OCI-LY7 (cell line): ENCODE data around the gene SPP1. TPM values are rescaled to one million over a fixed set of nuclear protein-coding genes. Genes with fewer than 3 reads are reported as not detected.
"Not testable (repeated sequence)": the region's sequence is repeated elsewhere in the genome, so short reads cannot be mapped to it uniquely, and the experiment has no call there.

Experiments used
- BruUV-seq: library from RNA; stranded (reverse); fragments of 400-500 nt; replicated peaks from 2 replicates; lab custom pipeline; 2021; lab: Mats Ljungman, UMichigan
- CTCF ChIA-PET: fragments of 300-600 bp; sonication (Branson Sonifier 250); formaldehyde crosslinking; loops from one replicate; lab custom pipeline; 2022; ENCODE audit warnings: antibody characterized with exemption; ENCODE audit not compliant: unreplicated experiment; lab: Charles Lee
- POLR2A ChIA-PET: fragments of 300-600 bp; sonication (Branson Sonifier 250); formaldehyde crosslinking; loops from one replicate; lab custom pipeline; 2022; ENCODE audit warnings: antibody characterized with exemption; lab: Charles Lee
- DNase-seq: peaks from one replicate; pipeline ENCODE4 v3.0.0-alpha.2; 2015; ENCODE audit warnings: low spot score
- H2AFZ ChIP-seq: fragments of 200-600 bp; sonication (generic), shearing (Covaris generic); 2 replicates; pipeline ENCODE4 v1.6.1; 2014; ENCODE audit warnings: mild to moderate bottlenecking, antibody characterized with exemption, low read length, moderate library complexity
- H3K27ac ChIP-seq: fragments of 200-600 bp; sonication (generic); 2 replicates; pipeline ENCODE4 v1.5.1; 2014; ENCODE audit warnings: mixed run types, low read depth, mild to moderate bottlenecking, moderate library complexity, low read length, inconsistent platforms; ENCODE audit not compliant: poor library complexity, severe bottlenecking
- H3K36me3 ChIP-seq: fragments of 200-600 bp; sonication (generic); 2 replicates; pipeline ENCODE4 v1.6.1; 2014; ENCODE audit warnings: mild to moderate bottlenecking, antibody characterized with exemption, low read length, moderate library complexity, mixed read lengths; ENCODE audit not compliant: insufficient read depth
- H3K4me1 ChIP-seq: fragments of 200-600 bp; sonication (generic); 2 replicates; pipeline ENCODE4 v1.5.1; 2014; ENCODE audit warnings: mild to moderate bottlenecking, low read length; ENCODE audit not compliant: insufficient read depth, poor library complexity, severe bottlenecking
- H3K4me2 ChIP-seq: fragments of 200-600 bp; sonication (generic); 2 replicates; pipeline ENCODE4 v1.6.1; 2014; ENCODE audit warnings: mild to moderate bottlenecking, low read length
- H3K4me3 ChIP-seq: fragments of 200-600 bp; sonication (generic); 2 replicates; pipeline ENCODE4 v1.5.1; 2014; ENCODE audit warnings: mild to moderate bottlenecking, low read depth, low read length; ENCODE audit not compliant: poor library complexity, severe bottlenecking
- H3K79me2 ChIP-seq: fragments of 200-600 bp; sonication (generic); 2 replicates; pipeline ENCODE4 v1.6.1; 2016; ENCODE audit warnings: low read depth, mild to moderate bottlenecking, low read length, moderate library complexity, mixed read lengths; ENCODE audit not compliant: insufficient read depth
- H3K9me2 ChIP-seq: fragments of 200-600 bp; sonication (generic); 2 replicates; pipeline ENCODE4 v1.6.1; 2016; ENCODE audit warnings: mild to moderate bottlenecking, low read length, mixed read lengths; ENCODE audit not compliant: insufficient read depth
- H3K9me3 ChIP-seq: fragments of 200-600 bp; sonication (generic); 2 replicates; pipeline ENCODE4 v1.6.1; 2014; ENCODE audit warnings: mild to moderate bottlenecking, mixed run types, low read length, mixed read lengths
- H4K20me1 ChIP-seq: fragments of 200-600 bp; sonication (generic); 2 replicates; pipeline ENCODE4 v1.6.1; 2014; ENCODE audit warnings: mild to moderate bottlenecking, antibody characterized with exemption, low read length, moderate library complexity, mixed read lengths; ENCODE audit not compliant: insufficient read depth
- CTCF ChIP-seq: fragments of 200-600 bp; sonication (generic); conservative IDR thresholded peaks from 2 replicates; pipeline ENCODE4 v1.5.1; 2014; ENCODE audit warnings: mild to moderate bottlenecking, antibody characterized with exemption, low read length, moderate library complexity, mixed read lengths
- EZH2phosphoT487 ChIP-seq: fragments of 200-600 bp; sonication (generic); IDR thresholded peaks from 2 replicates; pipeline ENCODE4 v1.6.1; 2018; ENCODE audit warnings: low read depth, borderline replicate concordance, mild to moderate bottlenecking, mixed run types, antibody characterized with exemption, low read length, moderate library complexity, mixed read lengths
- intact Hi-C: fragments of 100-400 bp; cut with micrococcal nuclease; formaldehyde crosslinking; loops from one replicate; pipeline ENCODE4 v1.10.0; 2022; ENCODE audit not compliant: unreplicated experiment
- total RNA-seq, 2 experiments: library from RNA; depleted of rRNA in 1 of 2; stranded (reverse); fragments of >200 nt in 1 of 2; shearing (Covaris generic) in 1 of 2; gene quantifications; 2 replicates each; pipeline ENCODE4 v1.2.3, GENCODE V29; 2014 to 2022

SPP1 gene
- total RNA-seq, 2 experiments from 2014 or later: 1.4 TPM; not detected in 1

GRCh38 chr4:87934157-87934704, 41.3 kb upstream of the SPP1 start:
- ChIA-PET POLR2A (interaction anchor here (0.6 to 1.0 kb wide), 2 partner anchors 10 to 129 kb away, joined by 3 read pairs; no protein-coding TSS in a partner anchor), CTCF (no interaction called here)
- H3K4me1 ChIP-seq: no peaks in the 10 kb centered on the region
- H3K9me3 ChIP-seq: 0 out of 2 replicates have a peak, but pooled peaks cover 6% of the 10 kb centered on the region
- no peak overlapping the region for H3K4me2 ChIP-seq
- DNase-seq: no peak
- H3K27ac ChIP-seq: no peak overlapping the region
- BruUV-seq: no TSS peak
- H3K36me3 ChIP-seq: no peaks in the 10 kb centered on the region
- H3K9me2 ChIP-seq: no peaks in the 10 kb centered on the region; the same call in 1 of the 2 replicates
- H3K79me2 ChIP-seq: no peaks in the 10 kb centered on the region
- H2AFZ ChIP-seq: no peak overlapping the region
- no peak overlapping the region for H3K4me3 ChIP-seq
- TF ChIP-seq CTCF (no peak), EZH2phosphoT487 (no peak)
- intact Hi-C loops: no loop called here
- H4K20me1 ChIP-seq: no peaks in the 10 kb centered on the region

DNA sequence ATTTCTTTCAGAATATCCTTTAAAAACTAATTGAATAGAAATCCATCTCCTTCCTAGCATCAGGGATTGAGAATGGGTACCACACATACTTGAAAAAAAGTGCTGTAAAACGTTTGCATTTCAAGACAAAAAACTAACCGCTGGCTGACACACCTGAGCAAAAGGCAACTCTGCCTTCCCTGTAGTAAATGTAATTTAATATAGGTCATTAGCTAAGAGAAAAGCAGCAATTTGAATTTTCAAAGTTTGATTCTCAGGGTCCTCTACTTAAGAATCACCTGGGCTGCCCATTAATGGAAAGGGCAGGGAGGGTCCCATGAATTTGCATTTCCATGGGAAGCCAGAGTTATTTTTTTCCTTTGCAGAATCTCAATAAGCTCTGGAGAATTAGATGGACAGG, 40.5 kb upstream of the SPP1 start:
- no peak for TF ChIP-seq CTCF
- no peak for TF ChIP-seq EZH2phosphoT487
- Histone ChIP-seq H3K4me1 (no peaks in the 10 kb centered on the region), H3K4me3 (no peak overlapping the region), H2AFZ (no peak overlapping the region), H3K36me3 (no peaks in the 10 kb centered on the region), H4K20me1 (no peaks in the 10 kb centered on the region), H3K9me3 (0 out of 2 replicates have a peak, but pooled peaks cover 6% of the 10 kb centered on the region), H3K27ac (no peak overlapping the region), H3K4me2 (no peak overlapping the region), H3K9me2 (no peaks in the 10 kb centered on the region; the same call in 1 of the 2 replicates), H3K79me2 (no peaks in the 10 kb centered on the region)
- intact Hi-C loops: no loop called here
- BruUV-seq: no TSS peak
- no peak for DNase-seq
- ChIA-PET POLR2A (interaction anchor here (0.6 kb wide), 1 partner anchor 9 kb away, joined by 3 read pairs; no protein-coding TSS in a partner anchor), CTCF (no interaction called here)

- H4K20me1 ChIP-seq, BruUV-seq, CTCF ChIA-PET, H2AFZ ChIP-seq, intact Hi-C loops, H3K79me2 ChIP-seq, H3K9me2 ChIP-seq, DNase-seq, H3K9me3 ChIP-seq, H3K4me2 ChIP-seq, H3K36me3 ChIP-seq, POLR2A ChIA-PET, H3K4me1 ChIP-seq, H3K27ac ChIP-seq, H3K4me3 ChIP-seq: not testable (repeated sequence)
Observed at GRCh38 chr4:87935954-87936353, 39.6 kb upstream of the SPP1 start.
